Midbrain (tissue), 1 donor: ENCODE results near the gene RPA1.

Source experiments
- DNase-seq: peaks from one replicate; lab custom pipeline; 2025; lab: John Stamatoyannopoulos, UW

RPA1 gene

GRCh38 chr17:1941272-1942065 lies 111.7 kb downstream of the RPA1 start:
- no peak for DNase-seq

- no peak for DNase-seq
These were observed 112.2 kb downstream of the RPA1 start for GRCh38 chr17:1942066-1942365.

- no peak for DNase-seq
These were observed 113.0 kb downstream of the RPA1 start for GRCh38 chr17:1942666-1943435.

GRCh38 chr17:1943436-1943831 lies 113.6 kb downstream of the RPA1 start:
- no peak for DNase-seq

- DNase-seq: no peak
These were observed 115.8 kb downstream of the RPA1 start for GRCh38 chr17:1945621-1946020.

- DNase-seq: no peak
These were observed 116.5 kb downstream of the RPA1 start for GRCh38 chr17:1946021-1946932.

GRCh38 chr17:1947229-1947742 lies 117.5 kb downstream of the RPA1 start:
- DNase-seq: no peak

GRCh38 chr17:1947743-1948516 lies 118.1 kb downstream of the RPA1 start:
- no peak for DNase-seq

- no peak for DNase-seq
These were observed 118.7 kb downstream of the RPA1 start for GRCh38 chr17:1948517-1948825.
